T-helper 22 cell (primary cell): ENCODE results near the gene SAG.
"Not testable (repeated sequence)": the region's sequence is repeated elsewhere in the genome, so short reads cannot be mapped to it uniquely, and the experiment has no call there.

ENCODE experiments used
- DNase-seq: peaks from one replicate; pipeline ENCODE4 v3.0.0-alpha.2; 2020; ENCODE audit warnings: low read depth

The SAG gene

GRCh38 chr2:233331536-233331935, 23.9 kb downstream of the SAG start:
- peak; percentile 72 for DNase-seq

DNA sequence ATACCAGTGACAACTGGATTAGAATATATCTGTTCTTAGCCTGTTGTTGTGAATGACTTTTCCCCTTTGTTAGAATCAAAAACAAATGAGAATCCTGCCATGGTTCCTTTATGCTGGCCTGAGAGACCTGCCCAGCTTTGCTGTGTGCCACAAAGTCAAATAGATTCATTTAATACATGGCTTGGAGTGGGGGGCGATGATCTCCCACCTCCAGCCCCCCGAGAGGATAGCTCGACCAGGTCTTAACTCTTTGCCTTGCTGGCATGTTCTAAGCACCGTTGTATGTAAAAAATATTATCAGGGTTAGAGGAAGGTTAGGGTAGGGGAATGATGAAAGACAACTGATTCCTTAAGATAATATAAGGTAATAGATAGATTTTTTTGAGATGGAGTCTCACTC, 24.5 kb downstream of the SAG start:
- no peak for DNase-seq

GRCh38 chr2:233334915-233335314, 27.3 kb downstream of the SAG start:
- DNase-seq = no peak

- not testable (repeated sequence) for DNase-seq
These were observed 28.5 kb downstream of the SAG start for GRCh38 chr2:233336091-233336490.

DNA sequence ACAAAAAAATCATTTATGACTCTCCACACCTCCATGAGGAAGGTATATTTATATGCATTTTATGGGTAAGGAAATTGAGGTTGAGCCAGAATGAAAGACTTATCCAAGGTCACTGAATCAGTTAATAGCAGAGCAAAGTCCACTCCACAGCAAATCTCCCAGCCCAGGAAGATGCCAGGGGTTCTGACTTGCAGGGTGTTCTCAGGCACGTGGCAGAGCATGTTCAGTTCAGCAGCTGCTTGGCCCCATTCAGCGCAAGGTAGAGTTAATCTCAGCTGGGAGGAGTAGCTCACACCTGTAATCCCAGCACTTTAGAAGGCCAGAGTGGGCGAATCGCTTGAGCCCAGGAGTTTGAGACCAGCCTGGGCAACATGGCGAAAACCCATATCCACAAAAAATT, 28.9 kb downstream of the SAG start:
- DNase-seq = no peak

GRCh38 chr2:233338046-233338445, 30.4 kb downstream of the SAG start:
- DNase-seq = no peak

- no peak for DNase-seq
These were observed 31.3 kb downstream of the SAG start for GRCh38 chr2:233338812-233339368.

- DNase-seq = no peak
These were observed 31.8 kb downstream of the SAG start for GRCh38 chr2:233339427-233339826.

GRCh38 chr2:233341296-233341695, 33.7 kb downstream of the SAG start:
- DNase-seq = no peak

DNA sequence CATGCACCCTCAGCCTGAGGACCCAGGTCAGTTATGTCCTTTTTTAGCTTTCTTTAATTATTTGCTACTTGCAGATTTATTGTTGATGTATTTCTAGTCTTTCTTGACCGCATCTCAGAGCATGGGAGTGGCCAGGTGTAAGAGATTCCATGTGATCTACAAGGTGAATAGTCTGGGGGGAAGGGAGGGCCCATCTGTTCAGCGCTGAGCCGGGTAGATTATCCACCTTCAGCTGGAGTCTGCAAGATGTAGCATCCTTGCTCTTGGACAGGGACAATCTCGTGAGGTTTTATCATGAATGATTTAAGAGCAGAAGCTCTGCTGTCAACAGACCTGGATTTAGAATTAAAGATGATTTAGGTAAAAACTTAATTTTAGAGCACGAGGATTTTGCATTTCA, 34.7 kb downstream of the SAG start:
- no peak for DNase-seq

GRCh38 chr2:233343171-233343705, 35.6 kb downstream of the SAG start:
- no peak for DNase-seq

- no peak for DNase-seq
These were observed 38.8 kb downstream of the SAG start for GRCh38 chr2:233346376-233346775.

- DNase-seq = no peak
These were observed 39.3 kb downstream of the SAG start for GRCh38 chr2:233346930-233347329.

- no peak for DNase-seq
These were observed 41.7 kb downstream of the SAG start for GRCh38 chr2:233349005-233349998.

GRCh38 chr2:233350708-233351107, 43.1 kb downstream of the SAG start:
- DNase-seq = peak; percentile 25

GRCh38 chr2:233351423-233351822, 43.8 kb downstream of the SAG start:
- no peak for DNase-seq

DNA sequence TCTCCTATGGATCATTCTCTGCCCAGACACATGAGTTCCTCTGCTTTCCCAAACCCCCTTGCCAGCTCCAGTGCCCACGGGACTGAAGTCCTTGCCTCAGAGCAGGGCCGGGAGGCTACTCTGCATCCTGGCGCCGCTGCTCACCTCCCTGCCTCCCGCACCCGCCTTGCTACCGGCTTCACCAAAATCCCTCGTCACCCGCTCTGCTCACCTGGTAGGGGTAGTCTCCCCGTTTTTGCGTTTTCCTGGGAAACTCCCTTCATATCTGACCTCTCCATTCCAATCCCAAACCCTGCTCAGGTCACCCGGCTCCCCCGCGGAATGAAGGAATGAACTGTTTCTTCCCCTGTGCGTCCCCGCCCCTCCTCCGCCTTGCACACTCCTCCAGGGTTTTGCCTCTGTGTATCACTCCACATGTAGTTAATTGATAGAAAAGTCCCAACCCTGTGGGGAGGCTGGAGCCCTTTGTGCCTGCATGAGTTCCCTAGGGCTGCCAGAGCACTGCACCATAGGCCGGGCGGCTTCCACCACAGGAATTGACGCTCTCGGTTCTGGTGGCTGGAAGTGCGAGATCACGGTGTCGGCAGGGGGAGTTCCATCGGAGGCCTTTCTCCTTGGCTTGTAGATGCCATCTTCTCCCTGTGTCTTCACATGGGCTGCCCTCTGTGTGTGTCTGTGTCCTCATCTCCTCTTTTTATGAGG, 44.7 kb downstream of the SAG start:
- no peak for DNase-seq

GRCh38 chr2:233353101-233353768, 45.6 kb downstream of the SAG start:
- DNase-seq = no peak

GRCh38 chr2:233353769-233354499, 46.3 kb downstream of the SAG start, which contains the start of gene DGKD:
Gene DGKD, plus strand, starts transcription at chr2:233354494. Its CDS starts 25 bp downstream, at chr2:233354519.
- no peak for DNase-seq

DNA sequence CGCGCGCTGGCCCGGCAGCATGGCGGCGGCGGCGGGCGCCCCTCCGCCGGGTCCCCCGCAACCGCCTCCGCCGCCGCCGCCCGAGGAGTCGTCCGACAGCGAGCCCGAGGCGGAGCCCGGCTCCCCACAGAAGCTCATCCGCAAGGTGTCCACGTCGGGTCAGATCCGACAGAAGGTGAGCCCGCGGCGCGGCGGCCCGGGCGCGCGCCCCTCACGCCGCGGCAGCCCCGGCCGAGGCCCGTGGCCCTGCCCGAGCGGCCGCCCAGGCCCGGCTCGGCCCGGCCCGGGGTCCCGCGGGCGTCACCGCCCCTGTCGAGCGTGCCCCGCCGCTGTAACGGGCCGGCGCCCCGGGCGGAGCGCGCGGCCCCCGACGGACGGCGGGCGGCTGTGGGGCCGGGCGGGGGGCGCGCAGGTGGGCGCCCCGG, 46.9 kb downstream of the SAG start:
- peak; percentile 54 for DNase-seq

DNA sequence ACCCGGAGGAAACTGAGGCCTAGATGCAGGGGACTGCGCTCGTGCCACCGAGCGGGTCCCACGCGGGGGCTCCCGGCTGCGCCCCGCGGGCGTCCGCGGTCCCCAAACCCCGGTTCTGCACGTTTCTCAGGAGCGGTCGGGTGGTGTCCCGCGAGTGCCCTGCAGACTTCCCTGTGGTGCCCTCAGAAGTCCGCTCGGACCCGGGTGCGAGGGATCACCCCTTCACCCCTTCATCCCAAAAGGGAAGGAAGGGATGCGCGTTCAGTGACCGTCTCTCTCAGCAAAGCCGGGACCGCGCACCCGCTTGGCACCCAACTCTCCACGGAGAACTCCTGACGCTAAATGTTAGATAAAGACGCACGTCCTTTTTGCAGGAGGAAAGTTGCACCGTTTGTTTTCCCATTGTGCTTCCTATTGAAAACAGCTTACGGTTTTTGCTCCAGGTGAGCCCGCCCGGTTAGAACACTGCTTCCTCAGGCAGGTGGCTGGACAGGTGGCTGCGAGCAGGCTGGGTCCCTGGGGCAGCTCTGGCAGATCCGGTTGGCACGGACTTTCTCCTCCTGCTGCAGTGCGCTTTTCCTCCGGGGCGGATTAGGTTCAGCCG, 47.5 kb downstream of the SAG start:
- DNase-seq = no peak
